Osteoblast (primary cell): ENCODE data around the gene C11orf21. TPM values are rescaled to one million over a fixed set of nuclear protein-coding genes. Genes with fewer than 3 reads are reported as not detected.
A peak's percentile ranks its signal among the peaks of the same experiment; 100 is the strongest.

Source experiments
- DNase-seq: peaks from one replicate; pipeline ENCODE4 v3.0.0; 2011; ENCODE audit warnings: low spot score, mixed read lengths; ENCODE audit not compliant: insufficient read length; ENCODE audit errors: missing footprints
- H2AFZ ChIP-seq: 2 replicates; pipeline ENCODE4 v1.6.0; 2011; ENCODE audit warnings: mild to moderate bottlenecking, low read length
- H3K27ac ChIP-seq: 2 replicates; pipeline ENCODE4 v1.5.1; 2011; ENCODE audit warnings: mild to moderate bottlenecking, low read depth, low read length, moderate library complexity
- H3K27me3 ChIP-seq: 2 replicates; pipeline ENCODE4 v1.6.0; 2012; ENCODE audit warnings: mild to moderate bottlenecking, control low read depth, inconsistent platforms, low read length, moderate library complexity; ENCODE audit not compliant: insufficient read depth
- H3K36me3 ChIP-seq: 2 replicates; pipeline ENCODE4 v1.5.1; 2011; ENCODE audit warnings: mild to moderate bottlenecking, low read length, control low read depth, moderate library complexity; ENCODE audit not compliant: insufficient read depth
- H3K4me1 ChIP-seq: 2 replicates; pipeline ENCODE4 v1.5.1; 2011; ENCODE audit warnings: mild to moderate bottlenecking, low read length, control low read depth, moderate library complexity; ENCODE audit not compliant: insufficient read depth
- H3K4me2 ChIP-seq: 2 replicates; pipeline ENCODE4 v1.6.0; 2011; ENCODE audit warnings: mild to moderate bottlenecking, low read length; ENCODE audit not compliant: insufficient read depth
- H3K4me3 ChIP-seq: fragments of 200-600 bp; sonication (generic); 3 replicates; pipeline ENCODE4 v1.5.1; 2012; ENCODE audit warnings: mild to moderate bottlenecking, low read length, inconsistent platforms; ENCODE audit not compliant: insufficient read depth
- H3K79me2 ChIP-seq: 2 replicates; pipeline ENCODE4 v1.6.0; 2012; ENCODE audit warnings: mild to moderate bottlenecking, low read length, control low read depth, inconsistent platforms; ENCODE audit not compliant: insufficient read depth
- H3K9me3 ChIP-seq: 2 replicates; pipeline ENCODE4 v1.5.1; 2011; ENCODE audit warnings: low read depth, low read length, control low read depth
- H4K20me1 ChIP-seq: 2 replicates; pipeline ENCODE4 v1.6.0; 2012; ENCODE audit warnings: mild to moderate bottlenecking, low read length, control low read depth; ENCODE audit not compliant: insufficient read depth
- CTCF ChIP-seq: IDR thresholded peaks from 2 replicates; pipeline ENCODE4 v1.5.1; 2011; ENCODE audit warnings: mild to moderate bottlenecking, low read depth, low read length, moderate library complexity; ENCODE audit errors: extremely low read depth
- total RNA-seq: library from RNA; depleted of rRNA; stranded (reverse); fragments of >200 nt; gene quantifications from 2 replicates; pipeline ENCODE4 v1.2.3, GENCODE V29; 2012

C11orf21 gene
- total RNA-seq, 1 donor = 0.36 TPM

GRCh38 chr11:2307501-2308331 is 6.0 kb upstream of the C11orf21 start:
- peak; percentile 81 for DNase-seq
- H2AFZ ChIP-seq = no peak overlapping the region
- no peak for TF ChIP-seq CTCF
- no peak overlapping the region for H3K4me3 ChIP-seq
- no peaks in the 10 kb centered on the region for H4K20me1 ChIP-seq
- no peaks in the 10 kb centered on the region for H3K36me3 ChIP-seq
- no peaks in the 10 kb centered on the region for H3K9me3 ChIP-seq
- peaks cover 20% of the 10 kb centered on the region for H3K4me1 ChIP-seq
- no peak overlapping the region for H3K4me2 ChIP-seq
- H3K27me3 ChIP-seq = no peaks in the 10 kb centered on the region
- H3K79me2 ChIP-seq = no peaks in the 10 kb centered on the region
- H3K27ac ChIP-seq = no peak overlapping the region

GRCh38 chr11:2306877-2307500 is 5.3 kb upstream of the C11orf21 start:
- H3K4me1 ChIP-seq = peaks cover 13% of the 10 kb centered on the region
- H4K20me1 ChIP-seq = no peaks in the 10 kb centered on the region
- no peaks in the 10 kb centered on the region for H3K27me3 ChIP-seq
- no peak for TF ChIP-seq CTCF
- no peak overlapping the region for H3K4me3 ChIP-seq
- H3K36me3 ChIP-seq = no peaks in the 10 kb centered on the region
- no peak overlapping the region for H2AFZ ChIP-seq
- no peaks in the 10 kb centered on the region for H3K9me3 ChIP-seq
- H3K27ac ChIP-seq = no peak overlapping the region
- no peak overlapping the region for H3K4me2 ChIP-seq
- DNase-seq = peak; percentile 84
- H3K79me2 ChIP-seq = no peaks in the 10 kb centered on the region

- no peak overlapping the region for H3K27ac ChIP-seq
- no peak for TF ChIP-seq CTCF
- H3K27me3 ChIP-seq = no peaks in the 10 kb centered on the region
- no peaks in the 10 kb centered on the region for H3K79me2 ChIP-seq
- H4K20me1 ChIP-seq = no peaks in the 10 kb centered on the region
- no peaks in the 10 kb centered on the region for H3K36me3 ChIP-seq
- peak overlapping the region; percentile 31 for H3K4me3 ChIP-seq
- H3K9me3 ChIP-seq = no peaks in the 10 kb centered on the region
- peak overlapping the region; percentile 44 for H3K4me2 ChIP-seq
- DNase-seq = peak; percentile 92
- peaks cover 13% of the 10 kb centered on the region for H3K4me1 ChIP-seq
- peak overlapping the region; percentile 63 for H2AFZ ChIP-seq
Observed at GRCh38 chr11:2306452-2306823, 4.7 kb upstream of the C11orf21 start.

- Histone ChIP-seq H3K4me2 (peak overlapping the region; percentile 44), H3K4me1 (peaks cover 13% of the 10 kb centered on the region), H3K79me2 (no peaks in the 10 kb centered on the region), H4K20me1 (no peaks in the 10 kb centered on the region), H3K27ac (no peak overlapping the region), H2AFZ (peak overlapping the region; percentile 63), H3K36me3 (no peaks in the 10 kb centered on the region), H3K4me3 (peak overlapping the region; percentile 31), H3K27me3 (no peaks in the 10 kb centered on the region), H3K9me3 (no peaks in the 10 kb centered on the region)
- DNase-seq = peak; percentile 91
- no peak for TF ChIP-seq CTCF
Observed at GRCh38 chr11:2305788-2306451, 4.2 kb upstream of the C11orf21 start.
